Left lung (tissue), 10 donors: Measurements from ENCODE around the gene SNX7. TPM values are rescaled to one million over a fixed set of nuclear protein-coding genes. Genes with fewer than 3 reads are reported as not detected.

ENCODE experiments used
- ATAC-seq: fragments of 200-7000 bp; cut with Tn5 transposase; one replicate; pipeline ENCODE4 v1.9.1; 2020; ENCODE audit warnings: moderate library complexity
- DNase-seq, 4 donors: peaks; one replicate each; pipeline ENCODE4 v3.0.0-alpha.2; 2013 to 2020
- H3K27ac ChIP-seq, 2 donors: fragments of 200-600 bp; sonication (generic) in 1 of 2; one replicate each; pipeline versions ENCODE4 v1.5.0 to v1.8.0; 2020 to 2021
- H3K27me3 ChIP-seq, 2 donors: fragments of 200-600 bp; sonication (generic) in 1 of 2; one replicate each; pipeline versions ENCODE4 v1.5.0 to v1.8.0; 2020 to 2021
- H3K36me3 ChIP-seq, 2 donors: fragments of 200-600 bp; sonication (generic) in 1 of 2; one replicate each; pipeline versions ENCODE4 v1.5.0 to v1.8.0; 2020 to 2021
- H3K4me1 ChIP-seq, 2 donors: fragments of 200-600 bp; one replicate each; pipeline ENCODE4 v1.8.0; 2021
- H3K4me3 ChIP-seq, 2 donors: fragments of 200-600 bp; sonication (generic) in 1 of 2; one replicate each; pipeline versions ENCODE4 v1.5.0 to v1.8.0; 2020 to 2021; ENCODE audit warnings: mild to moderate bottlenecking in 1 of 2
- H3K9me3 ChIP-seq, 2 donors: fragments of 200-600 bp; sonication (generic) in 1 of 2; one replicate each; pipeline versions ENCODE4 v1.5.0 to v1.8.0; 2020 to 2021
- CTCF ChIP-seq, 2 donors: fragments of 200-600 bp; sonication (generic) in 1 of 2; IDR thresholded peaks; one replicate each; pipeline versions ENCODE4 v1.5.0 to v1.8.0; 2021; ENCODE audit warnings: antibody characterized with exemption in 2 of 2
- intact Hi-C, 2 donors: fragments of 100-400 bp; cut with DNase I; formaldehyde crosslinking; loops; one replicate each; pipeline versions ENCODE4 v1.11.2 to v1.14.2; 2022
- polyA plus RNA-seq, 6 donors: library from polyadenylated mRNA; unstranded; fragments of 120-200 nt; gene quantifications; one replicate each; pipeline ENCODE4 v1.2.1, GENCODE V29; 2013; ENCODE audit not compliant: insufficient read length in 6 of 6
- total RNA-seq, 2 donors: library from RNA; stranded (reverse); fragmentation: NEBNext Ultra II Directional; extraction: Animal tissue kit (Norgen Biotek cat#: 25700); gene quantifications; one replicate each; pipeline ENCODE4 v1.2.1, GENCODE V29; 2021
- donor health status: DM: no; HTN: yes; CAD: no.
- donor health status: DM: no; HTN: no; CAD: no.

The SNX7 gene
- total and polyA plus RNA-seq, 8 donors = 16.5 to 39.4 (median 32.2) TPM

- H3K27ac ChIP-seq = no peak overlapping the region
- H3K9me3 ChIP-seq = peaks cover 0 to 8% of the 10 kb centered on the region in 2 donors
- H3K36me3 ChIP-seq = no peaks in the 10 kb centered on the region
- no peaks in the 10 kb centered on the region for H3K27me3 ChIP-seq
- no peak overlapping the region for H3K4me3 ChIP-seq
- intact Hi-C loops = no loop called here
- peak in 1 of 4 donors; percentile 55 for DNase-seq
- ATAC-seq = no peak
- H3K4me1 ChIP-seq = no peaks in the 10 kb centered on the region
- no peak for TF ChIP-seq CTCF (IDR thresholded peaks at IDR 0.05)
Observed at GRCh38 chr1:98651116-98651632, 10.3 kb upstream of the SNX7 start.

GRCh38 chr1:98653123-98653522 lies 8.4 kb upstream of the SNX7 start:
- intact Hi-C loops = no loop called here

GRCh38 chr1:98659879-98660278 lies 1.6 kb upstream of the SNX7 start:
- no peaks in the 10 kb centered on the region for H3K9me3 ChIP-seq
- peaks cover 0 to 41% of the 10 kb centered on the region in 2 donors for H3K27me3 ChIP-seq
- no peak for TF ChIP-seq CTCF (IDR thresholded peaks at IDR 0.05)
- intact Hi-C loops = no loop called here
- DNase-seq (no peak), ATAC-seq (no peak)
- H3K36me3 ChIP-seq = no peaks in the 10 kb centered on the region
- H3K4me1 ChIP-seq = peaks cover 0 to 5% of the 10 kb centered on the region in 2 donors
- no peak overlapping the region for H3K27ac ChIP-seq
- H3K4me3 ChIP-seq = no peak overlapping the region

More at GRCh38 chr1:98653123-98653522, 8.4 kb upstream of the SNX7 start:
- Histone ChIP-seq H3K4me1 (no peaks in the 10 kb centered on the region), H3K9me3 (peaks cover 0 to 8% of the 10 kb centered on the region in 2 donors), H3K27me3 (no peaks in the 10 kb centered on the region), H3K36me3 (no peaks in the 10 kb centered on the region), H3K4me3 (no peak overlapping the region), H3K27ac (no peak overlapping the region)
- DNase-seq (no peak), ATAC-seq (no peak)
- TF ChIP-seq CTCF (IDR thresholded peaks at IDR 0.05) = no peak

GRCh38 chr1:98660940-98661543 lies 479 bp upstream of the SNX7 start:
- DNase-seq (no peak), ATAC-seq (peak; percentile 34)
- Histone ChIP-seq H3K36me3 (no peaks in the 10 kb centered on the region), H3K27me3 (peaks cover 0 to 41% of the 10 kb centered on the region in 2 donors), H3K9me3 (no peaks in the 10 kb centered on the region), H3K4me1 (peaks cover 0 to 5% of the 10 kb centered on the region in 2 donors), H3K4me3 (peak overlapping the region; percentile 69 to 84), H3K27ac (peak overlapping the region; percentile 81 to 89)
- intact Hi-C loops = no loop called here
- TF ChIP-seq CTCF (IDR thresholded peaks at IDR 0.05) = no peak

- Histone ChIP-seq H3K4me1 (peaks cover 0 to 5% of the 10 kb centered on the region in 2 donors), H3K27me3 (peaks cover 0 to 41% of the 10 kb centered on the region in 2 donors), H3K36me3 (no peaks in the 10 kb centered on the region), H3K4me3 (peak overlapping the region; percentile 69 to 84), H3K9me3 (no peaks in the 10 kb centered on the region), H3K27ac (peak overlapping the region; percentile 81 to 89)
- no peak for TF ChIP-seq CTCF (IDR thresholded peaks at IDR 0.05)
- DNase-seq (no peak), ATAC-seq (peak; percentile 30)
- intact Hi-C loops = no loop called here
Observed at GRCh38 chr1:98662356-98662670, 792 bp downstream of the SNX7 start.
